ENCODE data around the gene VPS16.
"Not testable (repeated sequence)": the region's sequence is repeated elsewhere in the genome, so short reads cannot be mapped to it uniquely, and the experiment has no call there.

Gene VPS16

DNA sequence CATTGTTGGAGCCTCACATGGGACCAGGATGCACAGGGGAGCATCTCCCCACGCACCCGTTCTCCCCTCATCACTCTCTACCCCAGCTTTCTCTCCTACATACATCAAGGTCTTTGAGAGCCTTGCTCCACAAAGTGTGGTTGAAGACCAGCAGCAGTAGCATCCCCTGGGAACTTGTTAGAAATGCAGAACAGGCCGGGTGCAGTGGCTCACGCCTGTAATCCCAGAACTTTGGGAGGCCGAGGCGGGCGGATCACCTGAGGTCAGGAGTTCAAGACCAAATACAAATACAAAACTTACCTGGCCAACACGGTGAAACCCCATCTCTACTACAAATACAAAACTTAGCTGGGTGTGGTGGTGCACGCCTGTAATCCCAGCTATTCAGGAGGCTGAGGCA, 32.6 kb upstream of the VPS16 start:
- not testable (repeated sequence) for DNase-seq

DNA sequence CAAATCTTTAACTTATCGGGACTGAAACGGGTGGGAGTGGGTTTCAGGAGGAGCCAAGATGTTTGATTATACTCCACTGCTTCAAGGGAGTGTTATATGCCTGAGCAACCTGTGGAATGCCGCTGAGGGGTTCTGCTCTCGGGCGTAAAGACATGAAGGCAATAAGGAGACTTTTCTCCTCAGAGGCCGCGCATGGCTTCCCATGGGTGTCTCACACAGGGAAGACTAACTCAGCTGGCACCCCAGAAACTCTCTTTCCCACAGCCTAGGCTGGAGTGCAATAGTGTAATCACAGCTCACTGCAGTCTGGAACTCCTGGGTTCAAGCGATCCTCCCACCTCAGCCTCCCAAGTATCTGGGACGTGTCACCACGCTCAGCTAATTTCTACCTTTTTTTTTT, 30.9 kb upstream of the VPS16 start:
- DNase-seq, result no peak

- no peak for DNase-seq
Observed at GRCh38 chr20:2812189-2812588, 28.4 kb upstream of the VPS16 start.

GRCh38 chr20:2814076-2814475, 26.5 kb upstream of the VPS16 start:
- no peak for DNase-seq

DNA sequence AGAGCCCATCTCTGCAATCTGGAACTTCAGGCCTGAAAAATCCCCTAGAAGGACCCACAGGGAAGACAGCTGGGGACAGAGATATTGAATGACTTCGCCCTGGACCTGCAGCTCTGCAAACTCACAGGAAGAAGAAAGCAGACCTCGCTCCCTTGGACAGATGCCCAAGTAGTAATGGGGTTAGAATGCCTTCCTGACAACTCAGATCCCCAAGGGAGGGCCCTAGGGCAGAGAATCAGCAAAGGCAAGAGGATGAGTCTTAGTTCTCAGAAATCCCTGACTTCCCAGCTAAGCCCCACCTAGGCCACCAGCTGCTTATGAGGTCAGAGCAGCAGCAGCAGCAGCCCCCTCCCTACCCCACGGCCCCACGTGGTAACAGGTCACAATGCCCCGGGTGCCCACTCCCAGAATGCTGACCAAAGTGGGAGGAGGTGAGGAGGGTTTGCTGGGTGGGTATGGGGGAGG, 25.9 kb upstream of the VPS16 start, which contains the start of gene C20orf141:
TSS of gene C20orf141 (plus strand) at position 401 of the 465 bp plus-strand sequence. CDS start 198 bp downstream, outside the sequence.
- DNase-seq, result no peak

- DNase-seq, result no peak
Observed at GRCh38 chr20:2815242-2815900, 25.2 kb upstream of the VPS16 start.

DNA sequence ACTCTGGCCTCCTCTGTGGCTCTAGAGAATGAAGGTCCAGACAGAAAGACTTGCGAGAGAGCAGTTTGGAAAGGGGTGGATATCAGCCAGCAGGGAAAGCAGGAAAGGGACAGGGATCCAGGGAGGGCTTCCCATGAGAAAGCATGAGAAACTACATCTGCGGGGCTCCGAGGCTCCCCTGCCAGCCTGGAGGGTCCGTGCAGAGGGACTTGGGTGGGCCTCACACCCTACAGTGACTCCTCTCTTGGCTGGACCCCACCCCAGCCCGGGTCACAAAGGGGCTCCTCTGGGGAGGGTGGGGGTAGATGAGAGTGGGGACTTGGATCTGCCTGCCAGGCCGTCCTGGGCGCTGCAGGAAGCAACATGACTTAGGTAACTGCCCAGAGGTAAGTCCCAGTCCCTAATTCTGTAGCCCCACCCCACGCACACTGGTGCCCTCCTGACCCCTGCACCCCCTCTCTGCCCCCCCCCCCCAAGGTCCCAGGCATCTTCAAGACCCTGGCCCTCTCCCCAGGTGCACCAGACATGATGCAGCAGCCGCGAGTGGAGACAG, 24.4 kb upstream of the VPS16 start, which contains the start of gene TMEM239:
TSS of gene TMEM239 (plus strand) at position 335 of the 553 bp plus-strand sequence. CDS start at position 526, 191 bp downstream.
- no peak for DNase-seq

GRCh38 chr20:2816583-2817340, 23.8 kb upstream of the VPS16 start:
- DNase-seq, result no peak

- DNase-seq, result no peak
Observed at GRCh38 chr20:2817341-2817726, 23.2 kb upstream of the VPS16 start.

DNA sequence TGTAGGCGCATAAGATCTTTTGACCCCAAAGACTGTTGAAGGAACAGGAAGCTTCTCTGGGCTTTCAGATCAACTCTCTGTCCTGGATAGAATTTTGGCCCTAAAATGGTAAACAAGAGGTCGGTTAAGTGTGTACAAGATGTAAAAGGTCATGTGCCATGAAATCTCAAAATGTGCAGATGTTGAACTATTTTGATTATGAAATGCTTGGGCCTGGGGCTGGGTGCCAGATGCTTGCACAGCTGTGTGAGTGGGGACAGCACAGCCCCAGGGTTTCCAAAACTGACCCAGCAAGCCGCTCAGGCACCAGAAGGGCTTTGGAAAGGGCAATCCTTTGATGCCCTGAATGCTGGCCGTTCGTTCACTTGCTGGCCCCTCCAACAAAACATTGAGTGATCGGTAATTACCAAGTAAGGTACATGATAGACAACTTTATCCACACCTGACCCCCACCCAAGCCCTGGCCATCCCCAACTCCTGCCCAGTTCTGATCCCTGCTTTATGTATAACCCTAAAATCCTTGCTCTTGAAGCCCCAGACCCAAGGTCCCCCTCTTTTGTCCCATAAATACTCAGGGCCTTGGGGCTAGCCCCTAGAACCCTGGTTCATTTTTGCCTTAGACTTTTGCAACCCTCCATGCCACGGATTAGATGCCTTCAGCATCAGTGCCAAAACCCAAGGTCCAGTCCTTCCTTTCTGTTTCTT, 22.5 kb upstream of the VPS16 start:
- DNase-seq, result no peak

DNA sequence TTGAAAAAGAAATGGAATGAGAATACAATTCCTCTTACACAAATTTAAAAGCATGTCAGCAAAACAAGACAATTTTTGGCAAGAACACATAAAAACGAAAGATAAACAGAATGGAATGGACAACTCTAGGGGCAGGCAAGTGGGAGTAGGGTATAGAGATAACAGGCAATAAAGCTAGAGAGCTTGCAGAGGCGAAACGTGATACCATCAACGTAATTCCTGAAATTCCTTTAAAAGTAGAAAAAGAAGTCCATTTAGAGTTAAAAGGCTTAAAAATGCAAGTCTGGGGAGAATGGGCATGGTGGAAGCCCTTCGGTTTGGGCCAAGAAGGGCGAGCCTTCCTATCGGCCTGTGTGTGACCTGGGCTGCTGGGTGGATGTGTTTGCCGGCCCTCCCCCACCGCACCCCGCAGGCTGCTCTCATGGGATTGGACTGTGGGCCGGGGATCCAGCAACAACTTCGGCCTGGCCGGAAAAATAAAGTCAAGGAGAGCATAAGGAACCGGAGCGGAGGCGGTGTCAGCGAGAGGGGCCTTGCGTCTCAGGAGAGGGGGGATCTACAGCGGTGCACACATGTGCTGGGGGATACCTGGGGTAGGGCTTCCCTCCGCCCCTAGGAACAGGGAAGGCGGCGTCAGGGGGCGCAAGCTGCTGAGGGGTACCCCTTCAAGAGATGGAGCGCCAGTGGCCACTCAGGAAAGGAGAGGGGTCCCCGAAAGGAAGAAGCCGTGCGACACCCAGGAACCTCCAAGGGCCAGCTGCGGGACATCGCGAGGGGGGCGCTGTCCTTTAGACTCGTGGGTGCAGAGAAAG, 20.3 kb upstream of the VPS16 start:
- no peak for DNase-seq

DNA sequence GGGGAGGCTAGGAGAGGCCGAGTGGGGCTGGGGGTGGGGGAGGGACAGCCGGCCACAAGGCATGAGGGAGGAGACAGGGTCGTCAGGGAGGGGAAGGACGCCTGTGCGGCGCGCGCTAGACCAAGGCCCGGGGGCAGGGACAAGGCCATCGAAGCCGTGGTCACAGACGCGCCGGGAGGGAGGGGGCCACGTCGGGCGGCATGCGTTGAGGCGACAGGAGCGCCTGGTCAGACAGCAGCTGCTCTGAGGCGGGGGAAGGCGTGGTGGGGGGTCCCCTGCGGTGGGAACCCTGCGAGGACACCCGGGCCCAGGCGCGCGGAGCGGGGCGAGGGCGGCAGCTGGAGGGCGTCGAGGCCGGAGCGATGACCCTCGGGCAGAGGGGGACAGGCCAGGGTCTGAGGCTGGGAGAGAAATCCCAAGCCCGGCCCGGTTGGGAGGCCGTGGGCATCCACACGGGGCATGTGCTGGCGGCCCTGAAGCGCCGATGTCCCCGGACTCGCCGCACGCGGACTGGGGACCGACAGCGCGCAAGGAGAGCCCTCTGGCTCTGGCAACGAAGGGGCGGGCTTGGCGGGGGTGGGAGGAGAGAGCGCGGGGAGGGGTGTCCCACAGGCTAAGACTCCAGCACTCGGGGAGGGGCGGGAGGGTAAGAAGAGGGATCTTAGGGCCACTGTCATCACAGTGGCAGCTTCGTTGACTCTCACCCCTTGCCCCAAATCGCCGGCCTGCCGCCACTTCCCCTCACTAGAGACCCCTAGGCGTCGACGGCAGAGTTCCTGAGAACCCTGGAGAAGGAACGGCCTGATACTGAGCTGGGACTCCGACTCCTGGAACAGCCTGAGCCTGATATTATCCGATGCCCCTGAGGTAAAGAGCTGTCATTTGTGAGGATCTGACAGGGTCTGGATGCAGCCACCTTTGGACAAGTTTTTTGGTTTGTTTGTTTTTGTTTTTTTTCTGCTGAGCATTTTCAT, 19.4 kb upstream of the VPS16 start:
- no peak for DNase-seq

DNA sequence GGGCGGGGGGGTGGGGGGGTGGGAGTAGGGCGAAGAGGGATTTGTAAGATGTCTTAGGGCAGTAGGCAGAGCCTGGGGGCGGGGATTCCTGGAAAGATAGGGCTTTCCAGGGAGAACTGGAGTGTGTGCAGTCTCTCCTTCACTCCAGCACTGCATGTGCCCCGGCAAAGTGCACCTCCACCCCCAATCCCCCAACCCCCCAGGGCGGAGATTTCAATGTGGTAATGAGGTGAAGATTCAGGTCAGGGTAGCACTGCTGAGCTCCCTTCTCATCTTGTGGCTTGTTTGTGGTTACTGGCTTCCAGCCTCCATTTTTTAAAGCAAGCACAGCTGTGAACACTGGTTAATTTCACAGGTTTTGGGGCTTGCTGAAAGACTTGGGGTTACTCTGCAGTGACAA, 18.5 kb upstream of the VPS16 start:
- peak; percentile 39 for DNase-seq

DNA sequence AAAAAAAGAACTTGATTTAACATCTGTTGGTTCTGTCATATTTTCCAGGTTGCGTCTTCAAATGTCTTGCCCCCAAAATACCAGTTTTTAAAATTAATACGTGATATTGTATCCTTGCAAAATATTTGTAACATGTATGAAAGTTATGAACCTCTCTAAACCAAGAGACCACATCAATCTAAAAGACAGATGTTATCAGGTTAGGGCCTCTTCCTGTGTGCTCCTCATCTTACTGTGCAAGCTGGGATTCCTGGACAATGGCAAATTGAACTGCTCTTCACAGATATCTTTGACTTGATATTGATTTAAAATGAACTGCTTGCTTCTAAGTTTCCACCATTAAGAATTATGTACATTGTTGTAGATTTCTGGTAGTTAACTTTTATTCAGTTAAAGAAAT, 14.8 kb upstream of the VPS16 start:
- no peak for DNase-seq

DNA sequence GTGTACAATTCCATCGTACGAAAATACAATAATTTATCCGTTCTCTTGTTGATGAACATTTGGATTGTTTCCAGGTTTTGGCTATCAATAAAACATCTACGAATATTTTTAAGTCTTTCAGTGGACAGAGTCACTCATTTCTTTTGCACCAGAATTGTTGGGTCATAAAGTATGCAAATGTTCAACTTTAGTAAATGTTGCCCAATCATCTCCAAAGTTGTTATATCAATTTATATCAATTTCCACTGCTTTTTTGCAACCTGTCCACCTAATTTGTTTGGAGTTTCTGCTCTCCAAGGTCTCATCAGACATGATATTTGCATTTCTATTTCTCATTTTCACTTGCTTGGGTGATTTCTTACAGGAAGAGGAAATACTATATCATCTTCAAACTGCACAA, 13.9 kb upstream of the VPS16 start:
- DNase-seq, result no peak

GRCh38 chr20:2829376-2829775, 11.2 kb upstream of the VPS16 start:
- DNase-seq, result no peak

- not testable (repeated sequence) for DNase-seq
Observed at GRCh38 chr20:2831206-2831605, 9.3 kb upstream of the VPS16 start.

DNA sequence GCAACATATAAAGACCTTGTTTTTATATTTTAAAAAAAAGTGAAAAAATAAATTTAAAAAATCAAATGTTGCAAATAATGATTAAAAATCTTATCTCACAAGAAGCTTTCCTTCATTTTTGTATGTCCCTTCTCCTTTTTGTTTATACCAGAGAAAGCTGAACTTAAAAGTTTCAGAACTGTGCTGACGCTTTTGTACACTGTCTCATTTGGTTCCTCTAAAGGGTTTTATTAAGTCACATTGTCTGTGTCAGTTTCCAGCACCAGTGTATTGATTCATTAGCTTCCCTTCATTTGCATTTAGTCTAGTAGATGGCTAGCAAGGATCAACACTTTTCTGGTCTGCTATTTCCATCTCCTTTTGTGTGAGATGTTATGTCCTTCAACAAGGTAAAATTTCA, 6.8 kb upstream of the VPS16 start:
- DNase-seq, result no peak

DNA sequence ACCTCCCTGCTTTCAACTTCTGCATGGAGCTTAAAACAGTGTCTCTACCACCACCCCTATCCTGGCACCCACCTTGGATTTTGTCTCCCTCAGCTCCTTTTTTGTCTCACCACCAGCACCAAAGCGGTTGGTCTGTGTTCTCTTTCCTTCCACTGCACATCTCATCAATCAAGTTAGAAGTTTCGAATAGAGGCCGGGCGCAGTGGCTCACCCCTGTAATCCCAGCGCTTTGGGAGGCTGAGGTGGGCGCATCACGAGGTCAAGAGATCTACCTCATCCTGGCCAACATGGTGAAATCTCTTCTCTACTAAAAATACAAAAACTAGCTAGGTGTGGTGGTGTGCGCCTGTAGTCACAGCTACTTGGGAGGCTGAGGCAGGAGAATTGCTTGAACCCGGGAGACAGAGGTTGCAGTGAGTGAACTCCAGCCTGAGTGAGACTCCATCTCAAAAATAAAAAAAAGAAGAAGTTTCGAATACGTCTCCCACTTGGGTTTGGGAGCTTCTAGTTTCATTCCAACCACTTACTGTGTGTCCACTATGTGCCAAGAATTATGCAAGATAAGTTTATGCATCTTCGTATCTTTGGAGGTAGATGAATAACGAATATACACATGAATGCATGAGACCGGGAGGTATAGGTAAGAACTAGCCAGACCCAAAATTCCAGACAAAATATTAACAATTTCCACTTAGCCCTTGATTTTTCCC, 6.0 kb upstream of the VPS16 start:
- no peak for DNase-seq

GRCh38 chr20:2835331-2835796, 5.2 kb upstream of the VPS16 start:
- no peak for DNase-seq

Data from CD4-positive, alpha-beta T cell treated with Interleukin-15 for 1 hour (primary cell).